ENCODE results near the gene MUC5B.
"Not testable (repeated sequence)": the region's sequence is repeated elsewhere in the genome, so short reads cannot be mapped to it uniquely, and the experiment has no call there.

MUC5B gene

DNA sequence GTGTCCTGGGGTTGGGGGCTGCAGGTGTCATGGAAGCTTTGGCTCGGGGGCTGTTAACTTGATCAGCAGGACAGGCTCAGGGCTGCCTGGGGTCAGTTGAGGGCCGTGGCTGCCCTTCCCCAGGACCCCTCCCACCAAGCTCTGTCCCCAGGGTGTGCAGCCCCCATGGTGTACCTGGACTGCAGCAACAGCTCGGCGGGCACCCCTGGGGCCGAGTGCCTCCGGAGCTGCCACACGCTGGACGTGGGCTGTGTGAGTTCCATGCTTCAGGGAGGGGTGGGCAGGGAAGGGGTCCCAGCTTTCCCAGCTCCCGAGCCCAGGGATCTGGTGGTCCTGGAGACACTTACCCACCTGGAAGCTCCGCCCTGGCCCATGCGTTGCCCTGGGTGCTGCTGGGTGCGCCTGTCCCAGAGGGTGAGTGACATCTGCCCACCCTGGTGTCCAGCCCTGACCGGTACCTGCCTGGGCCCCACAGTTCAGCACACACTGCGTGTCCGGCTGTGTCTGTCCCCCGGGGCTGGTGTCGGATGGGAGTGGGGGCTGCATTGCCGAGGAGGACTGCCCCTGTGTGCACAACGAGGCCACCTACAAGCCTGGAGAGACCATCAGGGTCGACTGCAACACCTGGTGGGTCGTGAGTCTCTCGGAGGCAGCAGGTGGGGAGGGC is 11.3 kb downstream of the MUC5B start:
- no peak for DNase-seq

- DNase-seq, result no peak
Measured at GRCh38 chr11:1234771-1235305, 12.0 kb downstream of the MUC5B start.

- DNase-seq, result no peak
Measured at GRCh38 chr11:1235306-1235900, 12.5 kb downstream of the MUC5B start.

GRCh38 chr11:1235901-1236315 is 13.0 kb downstream of the MUC5B start:
- DNase-seq, result no peak

- no peak for DNase-seq
Measured at GRCh38 chr11:1236316-1237127, 13.7 kb downstream of the MUC5B start.

DNA sequence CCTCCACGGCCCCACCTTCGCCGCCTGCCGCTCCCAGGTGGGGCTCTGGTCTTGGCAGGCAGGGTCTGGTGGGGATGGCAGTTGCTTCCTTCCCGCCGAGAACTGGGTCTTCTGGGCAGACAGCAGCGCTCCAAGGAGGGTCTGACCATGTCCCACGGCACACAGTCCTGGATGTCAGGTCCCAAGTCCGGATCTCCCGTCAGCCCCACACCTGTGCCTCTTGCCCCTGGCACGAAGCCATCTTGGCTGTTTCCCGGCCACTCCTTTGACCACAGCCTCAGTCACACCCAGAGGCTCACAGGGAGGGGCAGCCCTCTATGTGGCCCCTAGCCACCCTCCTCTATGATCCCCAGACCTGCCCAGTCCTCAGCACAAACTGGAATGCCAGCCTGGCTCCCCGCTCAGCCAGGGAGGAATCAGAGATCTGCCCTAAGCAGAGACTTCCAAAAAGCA is 14.3 kb downstream of the MUC5B start:
- no peak for DNase-seq

GRCh38 chr11:1237851-1238250 is 15.0 kb downstream of the MUC5B start:
- DNase-seq, result no peak

DNA sequence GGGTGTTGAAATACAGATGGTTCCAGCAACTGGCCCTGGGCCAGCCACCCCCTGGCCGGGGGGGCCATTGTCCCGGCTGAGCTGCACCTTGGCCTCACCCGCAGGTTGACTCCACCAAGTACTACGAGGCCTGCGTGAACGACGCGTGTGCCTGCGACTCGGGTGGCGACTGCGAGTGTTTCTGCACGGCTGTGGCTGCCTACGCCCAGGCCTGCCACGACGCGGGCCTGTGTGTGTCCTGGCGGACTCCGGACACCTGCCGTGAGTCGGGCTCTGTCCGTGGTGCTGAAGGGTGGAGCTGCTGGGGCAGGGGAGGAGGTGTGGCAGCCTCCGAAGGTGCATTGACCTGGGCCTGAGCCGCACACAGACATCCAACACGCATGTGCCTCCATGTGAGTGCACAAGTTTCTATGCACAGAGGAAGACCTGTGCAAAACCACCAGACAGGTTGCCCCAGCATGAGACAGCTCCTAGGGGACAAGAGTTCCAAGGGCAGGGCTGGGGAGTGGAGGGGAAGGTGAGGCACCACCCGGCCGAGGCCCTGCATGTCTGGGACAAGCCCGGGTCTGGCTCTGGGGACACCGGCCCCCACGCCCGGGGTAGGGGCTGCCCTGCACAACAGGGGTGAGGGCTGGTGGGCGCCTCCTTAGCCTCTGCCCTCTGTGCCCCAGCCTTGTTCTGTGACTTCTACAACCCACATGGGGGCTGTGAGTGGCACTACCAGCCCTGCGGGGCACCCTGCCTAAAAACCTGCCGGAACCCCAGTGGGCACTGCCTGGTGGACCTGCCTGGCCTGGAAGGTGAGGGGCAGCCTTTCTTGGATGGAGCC is 16.1 kb downstream of the MUC5B start:
- DNase-seq, result no peak

GRCh38 chr11:1239596-1240205 is 16.8 kb downstream of the MUC5B start:
- DNase-seq, result no peak

GRCh38 chr11:1240771-1241170 is 17.9 kb downstream of the MUC5B start:
- DNase-seq, result no peak

DNA sequence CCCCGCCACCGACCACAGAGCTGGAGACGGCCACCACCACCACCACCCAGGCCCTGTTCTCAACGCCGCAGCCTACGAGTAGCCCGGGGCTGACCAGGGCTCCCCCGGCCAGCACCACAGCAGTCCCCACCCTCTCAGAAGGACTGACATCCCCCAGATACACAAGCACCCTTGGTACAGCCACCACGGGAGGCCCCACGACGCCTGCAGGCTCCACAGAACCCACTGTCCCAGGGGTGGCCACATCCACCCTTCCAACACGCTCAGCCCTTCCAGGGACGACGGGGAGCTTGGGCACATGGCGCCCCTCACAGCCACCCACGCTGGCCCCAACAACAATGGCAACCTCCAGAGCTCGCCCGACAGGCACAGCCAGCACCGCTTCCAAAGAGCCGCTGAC is 18.8 kb downstream of the MUC5B start:
- no peak for DNase-seq

- no peak for DNase-seq
Measured at GRCh38 chr11:1242289-1242688, 19.4 kb downstream of the MUC5B start.

- not testable (repeated sequence) for DNase-seq
Measured at GRCh38 chr11:1242751-1243150, 19.9 kb downstream of the MUC5B start.

- not testable (repeated sequence) for DNase-seq
Measured at GRCh38 chr11:1243521-1243920, 20.7 kb downstream of the MUC5B start.

DNA sequence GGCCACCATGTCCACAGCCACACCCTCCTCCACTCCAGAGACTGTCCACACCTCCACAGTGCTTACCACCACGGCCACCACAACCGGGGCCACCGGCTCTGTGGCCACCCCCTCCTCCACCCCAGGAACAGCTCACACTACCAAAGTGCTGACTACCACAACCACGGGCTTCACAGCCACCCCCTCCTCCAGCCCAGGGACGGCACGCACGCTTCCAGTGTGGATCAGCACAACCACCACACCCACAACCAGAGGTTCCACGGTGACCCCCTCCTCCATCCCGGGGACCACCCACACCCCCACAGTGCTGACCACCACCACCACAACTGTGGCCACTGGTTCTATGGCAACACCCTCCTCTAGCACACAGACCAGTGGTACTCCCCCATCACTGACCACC is 21.7 kb downstream of the MUC5B start:
- not testable (repeated sequence) for DNase-seq

GRCh38 chr11:1245717-1246116 is 22.9 kb downstream of the MUC5B start:
- DNase-seq, result not testable (repeated sequence)

DNA sequence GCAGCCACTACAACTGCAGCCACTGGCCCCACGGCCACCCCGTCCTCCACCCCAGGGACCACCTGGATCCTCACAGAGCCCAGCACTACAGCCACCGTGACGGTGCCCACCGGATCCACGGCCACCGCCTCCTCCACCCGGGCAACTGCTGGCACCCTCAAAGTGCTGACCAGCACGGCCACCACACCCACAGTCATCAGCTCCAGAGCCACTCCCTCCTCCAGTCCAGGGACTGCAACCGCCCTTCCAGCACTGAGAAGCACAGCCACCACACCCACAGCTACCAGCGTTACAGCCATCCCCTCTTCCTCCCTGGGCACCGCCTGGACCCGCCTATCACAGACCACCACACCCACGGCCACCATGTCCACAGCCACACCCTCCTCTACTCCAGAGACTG is 23.4 kb downstream of the MUC5B start:
- DNase-seq, result not testable (repeated sequence)

DNA sequence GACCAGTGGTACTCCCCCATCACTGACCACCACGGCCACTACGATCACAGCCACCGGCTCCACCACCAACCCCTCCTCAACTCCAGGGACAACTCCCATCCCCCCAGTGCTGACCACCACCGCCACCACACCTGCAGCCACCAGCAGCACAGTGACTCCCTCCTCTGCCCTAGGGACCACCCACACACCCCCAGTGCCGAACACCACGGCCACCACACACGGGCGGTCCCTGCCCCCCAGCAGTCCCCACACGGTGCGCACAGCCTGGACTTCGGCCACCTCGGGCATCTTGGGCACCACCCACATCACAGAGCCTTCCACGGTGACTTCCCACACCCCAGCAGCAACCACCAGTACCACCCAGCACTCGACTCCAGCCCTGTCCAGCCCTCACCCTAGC is 24.2 kb downstream of the MUC5B start:
- not testable (repeated sequence) for DNase-seq

GRCh38 chr11:1248951-1249350 is 26.1 kb downstream of the MUC5B start:
- DNase-seq, result not testable (repeated sequence)

DNA sequence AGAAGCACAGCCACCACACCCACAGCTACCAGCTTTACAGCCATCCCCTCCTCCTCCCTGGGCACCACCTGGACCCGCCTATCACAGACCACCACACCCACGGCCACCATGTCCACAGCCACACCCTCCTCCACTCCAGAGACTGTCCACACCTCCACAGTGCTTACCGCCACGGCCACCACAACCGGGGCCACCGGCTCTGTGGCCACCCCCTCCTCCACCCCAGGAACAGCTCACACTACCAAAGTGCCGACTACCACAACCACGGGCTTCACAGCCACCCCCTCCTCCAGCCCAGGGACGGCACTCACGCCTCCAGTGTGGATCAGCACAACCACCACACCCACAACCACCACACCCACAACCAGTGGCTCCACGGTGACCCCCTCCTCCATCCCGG is 27.5 kb downstream of the MUC5B start:
- not testable (repeated sequence) for DNase-seq

- no peak for DNase-seq
Measured at GRCh38 chr11:1251236-1251770, 28.4 kb downstream of the MUC5B start.
